Activated naive CD8-positive, alpha-beta T cell treated with anti-CD3 and anti-CD28 coated beads, Interleukin-2, amount 50 U/mL, for 24 hours (primary cell): ENCODE measurements around the gene PPM1D.
A peak's percentile ranks its signal among the peaks of the same experiment; 100 is the strongest.
"Not testable (repeated sequence)": the region's sequence is repeated elsewhere in the genome, so short reads cannot be mapped to it uniquely, and the experiment has no call there.

Experiments used
- ATAC-seq: fragments of 150-1000 bp; cut with Tn5 transposase; one replicate; pipeline ENCODE4 v1.10.0; 2021
- DNase-seq: peaks from one replicate; pipeline ENCODE4 v3.0.0; 2021
- H3K27ac Mint-ChIP-seq: one replicate; pipeline ENCODE4 v1.8.0; 2021; ENCODE audit warnings: mild to moderate bottlenecking, mixed read lengths
- H3K27me3 Mint-ChIP-seq: one replicate; pipeline ENCODE4 v1.8.0; 2021; ENCODE audit warnings: mixed read lengths
- H3K36me3 Mint-ChIP-seq: one replicate; pipeline ENCODE4 v1.8.0; 2021; ENCODE audit warnings: low read depth, mixed read lengths
- H3K4me1 Mint-ChIP-seq: one replicate; pipeline ENCODE4 v1.8.0; 2021; ENCODE audit warnings: mixed read lengths
- H3K4me3 Mint-ChIP-seq: one replicate; pipeline ENCODE4 v1.8.0; 2021; ENCODE audit warnings: mild to moderate bottlenecking, moderate library complexity, mixed read lengths
- H3K9me3 Mint-ChIP-seq: one replicate; pipeline ENCODE4 v1.8.0; 2021; ENCODE audit warnings: mixed read lengths

PPM1D gene

GRCh38 chr17:60579551-60579950 lies 20.4 kb upstream of the PPM1D start:
- ATAC-seq: no peak
- H3K27me3 Mint-ChIP-seq: no peaks in the 10 kb centered on the region
- H3K4me3 Mint-ChIP-seq: no peak overlapping the region
- no peak for DNase-seq
- no peaks in the 10 kb centered on the region for H3K36me3 Mint-ChIP-seq
- no peak overlapping the region for H3K27ac Mint-ChIP-seq
- H3K9me3 Mint-ChIP-seq: no peaks in the 10 kb centered on the region
- peaks cover 5% of the 10 kb centered on the region for H3K4me1 Mint-ChIP-seq

GRCh38 chr17:60583008-60583407 lies 17.0 kb upstream of the PPM1D start:
- no peaks in the 10 kb centered on the region for H3K4me1 Mint-ChIP-seq
- peaks cover 2% of the 10 kb centered on the region for H3K27me3 Mint-ChIP-seq
- no peak overlapping the region for H3K4me3 Mint-ChIP-seq
- H3K27ac Mint-ChIP-seq: no peak overlapping the region
- ATAC-seq (no peak), DNase-seq (no peak)
- H3K9me3 Mint-ChIP-seq: no peaks in the 10 kb centered on the region
- H3K36me3 Mint-ChIP-seq: no peaks in the 10 kb centered on the region

- Mint-ChIP-seq H3K36me3 (no peaks in the 10 kb centered on the region), H3K4me1 (no peaks in the 10 kb centered on the region), H3K27ac (no peak overlapping the region), H3K4me3 (no peak overlapping the region), H3K27me3 (peaks cover 6% of the 10 kb centered on the region), H3K9me3 (no peaks in the 10 kb centered on the region)
- ATAC-seq (no peak), DNase-seq (no peak)
Measured at GRCh38 chr17:60585887-60586286, 14.1 kb upstream of the PPM1D start.

- Mint-ChIP-seq H3K36me3 (no peaks in the 10 kb centered on the region), H3K9me3 (no peaks in the 10 kb centered on the region), H3K4me3 (no peak overlapping the region), H3K27me3 (peaks cover 6% of the 10 kb centered on the region), H3K27ac (no peak overlapping the region), H3K4me1 (no peaks in the 10 kb centered on the region)
- ATAC-seq (no peak), DNase-seq (no peak)
Measured at GRCh38 chr17:60586288-60586974, 13.6 kb upstream of the PPM1D start.

GRCh38 chr17:60590070-60590469 lies 9.9 kb upstream of the PPM1D start:
- Mint-ChIP-seq H3K4me3 (no peak overlapping the region), H3K27me3 (peaks cover 6% of the 10 kb centered on the region), H3K27ac (no peak overlapping the region), H3K4me1 (no peaks in the 10 kb centered on the region), H3K36me3 (no peaks in the 10 kb centered on the region), H3K9me3 (no peaks in the 10 kb centered on the region)
- no peak for DNase-seq
- no peak for ATAC-seq

GRCh38 chr17:60592750-60593149 lies 7.2 kb upstream of the PPM1D start:
- no peak for DNase-seq
- Mint-ChIP-seq H3K9me3 (no peaks in the 10 kb centered on the region), H3K36me3 (no peaks in the 10 kb centered on the region), H3K4me3 (no peak overlapping the region), H3K27me3 (peaks cover 3% of the 10 kb centered on the region), H3K4me1 (no peaks in the 10 kb centered on the region), H3K27ac (no peak overlapping the region)
- no peak for ATAC-seq

- H3K27ac Mint-ChIP-seq, H3K9me3 Mint-ChIP-seq, DNase-seq: not testable (repeated sequence)
Measured at GRCh38 chr17:60593441-60594036, 6.5 kb upstream of the PPM1D start.

GRCh38 chr17:60594170-60594569 lies 5.8 kb upstream of the PPM1D start:
- not testable (repeated sequence) for H3K27ac Mint-ChIP-seq, ATAC-seq, H3K4me1 Mint-ChIP-seq, H3K4me3 Mint-ChIP-seq, H3K27me3 Mint-ChIP-seq, DNase-seq, H3K36me3 Mint-ChIP-seq, H3K9me3 Mint-ChIP-seq

More at GRCh38 chr17:60593441-60594036, 6.5 kb upstream of the PPM1D start:
- H3K27me3 Mint-ChIP-seq, H3K4me1 Mint-ChIP-seq, H3K4me3 Mint-ChIP-seq, H3K36me3 Mint-ChIP-seq, ATAC-seq: not testable (repeated sequence)

- Mint-ChIP-seq H3K27ac (no peak overlapping the region), H3K4me3 (no peak overlapping the region), H3K36me3 (no peaks in the 10 kb centered on the region), H3K4me1 (peaks cover 12% of the 10 kb centered on the region), H3K9me3 (no peaks in the 10 kb centered on the region), H3K27me3 (peaks cover 3% of the 10 kb centered on the region)
- no peak for DNase-seq
- no peak for ATAC-seq
Measured at GRCh38 chr17:60594734-60595133, 5.3 kb upstream of the PPM1D start.

- Mint-ChIP-seq H3K9me3 (no peaks in the 10 kb centered on the region), H3K27ac (no peak overlapping the region), H3K4me3 (no peak overlapping the region), H3K36me3 (peaks cover 2% of the 10 kb centered on the region), H3K4me1 (peaks cover 21% of the 10 kb centered on the region), H3K27me3 (no peaks in the 10 kb centered on the region)
- no peak for ATAC-seq
- no peak for DNase-seq
Measured at GRCh38 chr17:60597297-60597696, 2.7 kb upstream of the PPM1D start.

GRCh38 chr17:60598001-60598736 lies 1.8 kb upstream of the PPM1D start:
- DNase-seq: no peak

GRCh38 chr17:60599220-60599619 lies 773 bp upstream of the PPM1D start:
- peaks cover 36% of the 10 kb centered on the region for H3K4me1 Mint-ChIP-seq
- H3K9me3 Mint-ChIP-seq: no peaks in the 10 kb centered on the region
- no peaks in the 10 kb centered on the region for H3K27me3 Mint-ChIP-seq
- H3K4me3 Mint-ChIP-seq: peak overlapping the region; percentile 91
- peak; percentile 12 for DNase-seq
- H3K27ac Mint-ChIP-seq: peak overlapping the region; percentile 98
- H3K36me3 Mint-ChIP-seq: peaks cover 2% of the 10 kb centered on the region
- no peak for ATAC-seq

More at GRCh38 chr17:60598001-60598736, 1.8 kb upstream of the PPM1D start:
- peaks cover 27% of the 10 kb centered on the region for H3K4me1 Mint-ChIP-seq
- no peak overlapping the region for H3K27ac Mint-ChIP-seq
- peaks cover 2% of the 10 kb centered on the region for H3K36me3 Mint-ChIP-seq
- H3K27me3 Mint-ChIP-seq: no peaks in the 10 kb centered on the region
- no peaks in the 10 kb centered on the region for H3K9me3 Mint-ChIP-seq
- peak overlapping the region; percentile 4 for H3K4me3 Mint-ChIP-seq
- ATAC-seq: no peak

GRCh38 chr17:60600490-60601446 lies 775 bp downstream of the PPM1D start:
- Mint-ChIP-seq H3K36me3 (peaks cover 2% of the 10 kb centered on the region), H3K4me1 (peaks cover 43% of the 10 kb centered on the region), H3K4me3 (peak overlapping the region; percentile 91), H3K27ac (peak overlapping the region; percentile 98), H3K9me3 (no peaks in the 10 kb centered on the region), H3K27me3 (no peaks in the 10 kb centered on the region)
- peak; percentile 22 for ATAC-seq
- peak; percentile 74 for DNase-seq
